HepG2 (cell line): ENCODE data around the gene CAPZB. TPM values are rescaled to one million over a fixed set of nuclear protein-coding genes. Genes with fewer than 3 reads are reported as not detected.

ENCODE experiments used
- BORCS8-MEF2B ChIP-seq: sonication (generic); formaldehyde crosslinking; IDR thresholded peaks from 2 replicates; pipeline ENCODE4 v1.8.0; 2022; ENCODE audit warnings: mild to moderate bottlenecking, missing genetic modification reagents
- CAMTA2 ChIP-seq: sonication (generic); formaldehyde crosslinking; IDR thresholded peaks from 2 replicates; pipeline ENCODE4 v1.4.0; 2020; ENCODE audit warnings: mild to moderate bottlenecking, missing genetic modification reagents, borderline replicate concordance
- CHD2 ChIP-seq: IDR thresholded peaks from 2 replicates; pipeline ENCODE4 v1.6.1; 2011; ENCODE audit warnings: low read depth, low read length, improper control_type of control experiment
- DMAP1 ChIP-seq: IDR thresholded peaks from 2 replicates; pipeline ENCODE4 v1.6.1; 2016
- GZF1 ChIP-seq: sonication (generic); formaldehyde crosslinking; IDR thresholded peaks from 2 replicates; pipeline ENCODE4 v1.5.1; 2020; ENCODE audit warnings: mild to moderate bottlenecking, missing genetic modification reagents
- MTA1 ChIP-seq: sonication (generic); formaldehyde crosslinking; IDR thresholded peaks from 2 replicates; pipeline ENCODE4 v1.4.0; 2020; ENCODE audit warnings: missing genetic modification reagents, mild to moderate bottlenecking, borderline replicate concordance
- PHF8 ChIP-seq: sonication (generic); formaldehyde crosslinking; IDR thresholded peaks from 2 replicates; pipeline ENCODE4 v1.5.0; 2020; ENCODE audit warnings: missing genetic modification reagents
- REXO4 ChIP-seq: sonication (generic); formaldehyde crosslinking; IDR thresholded peaks from 2 replicates; pipeline ENCODE4 v1.8.0; 2022; ENCODE audit warnings: missing genetic modification reagents, mild to moderate bottlenecking, borderline replicate concordance
- ZNF124 ChIP-seq: sonication (generic); formaldehyde crosslinking; IDR thresholded peaks from 2 replicates; pipeline ENCODE4 v1.4.0; 2020; ENCODE audit warnings: missing genetic modification reagents
- ZNF17 ChIP-seq: sonication (generic); formaldehyde crosslinking; IDR thresholded peaks from 2 replicates; pipeline ENCODE4 v1.5.0; 2020; ENCODE audit warnings: mild to moderate bottlenecking, missing genetic modification reagents
- ZNF256 ChIP-seq: sonication (generic); formaldehyde crosslinking; conservative IDR thresholded peaks from 2 replicates; pipeline ENCODE4 v1.4.0; 2020; ENCODE audit warnings: missing genetic modification reagents
- ZNF383 ChIP-seq: sonication (generic); formaldehyde crosslinking; IDR thresholded peaks from 2 replicates; pipeline ENCODE4 v1.4.0; 2020; ENCODE audit warnings: missing genetic modification reagents, mild to moderate bottlenecking, borderline replicate concordance
- ZNF430 ChIP-seq: sonication (generic); formaldehyde crosslinking; IDR thresholded peaks from 2 replicates; pipeline ENCODE4 v1.9.0; 2021; ENCODE audit warnings: mild to moderate bottlenecking, missing genetic modification reagents
- ZNF441 ChIP-seq: sonication (generic); formaldehyde crosslinking; IDR thresholded peaks from 2 replicates; pipeline ENCODE4 v1.7.0; 2021; ENCODE audit warnings: missing genetic modification reagents, borderline replicate concordance
- ZSCAN25 ChIP-seq: sonication (generic); formaldehyde crosslinking; IDR thresholded peaks from 2 replicates; pipeline ENCODE4 v1.8.0; 2022; ENCODE audit warnings: mild to moderate bottlenecking, missing genetic modification reagents
- ZSCAN31 ChIP-seq: sonication (generic); formaldehyde crosslinking; IDR thresholded peaks from 2 replicates; pipeline ENCODE4 v1.5.0; 2020; ENCODE audit warnings: low read depth, mild to moderate bottlenecking, missing genetic modification reagents
- polyA plus RNA-seq, 8 experiments: library from polyadenylated mRNA; depleted of rRNA in 3 of 8; stranded (reverse) in 7 of 8; unstranded in 1 of 8; fragments of >200 nt; fragmentation: Illumina TruSeq in 4 of 8; extraction: Trizol in 4 of 8; gene quantifications; 2 replicates each; pipeline versions ENCODE4 v1.2.1 to v1.2.3, GENCODE V29; 2011 to 2016; ENCODE audit warnings: low read depth in 4 of 8, missing spikeins in 1 of 8, mixed read lengths in 1 of 8; ENCODE audit not compliant: insufficient read depth in 1 of 8
- total RNA-seq, 5 experiments: library from RNA; depleted of rRNA; stranded (reverse); fragments of >200 nt; fragmentation: Illumina TruSeq; extraction: Trizol; gene quantifications; 2 replicates each; pipeline ENCODE4 v1.2.3, GENCODE V29; 2016; ENCODE audit warnings: low read depth in 1 of 5
- TF ChIP-seq, protein P1 (sequence below): sonication (generic); formaldehyde crosslinking; IDR thresholded peaks from 2 replicates; pipeline ENCODE4 v1.4.0; 2020; ENCODE audit warnings: mild to moderate bottlenecking, missing genetic modification reagents
- TF ChIP-seq, protein P2 (sequence below): sonication (generic); formaldehyde crosslinking; IDR thresholded peaks from 2 replicates; pipeline ENCODE4 v1.4.0; 2020; ENCODE audit warnings: missing genetic modification reagents
- TF ChIP-seq, protein P3 (sequence below): sonication (generic); formaldehyde crosslinking; IDR thresholded peaks from 2 replicates; pipeline ENCODE4 v1.8.1; 2022; ENCODE audit warnings: low read depth, mild to moderate bottlenecking, missing genetic modification reagents
- TF ChIP-seq, protein P4 (sequence below): IDR thresholded peaks from 2 replicates; pipeline ENCODE4 v1.6.1; 2016; ENCODE audit warnings: low read depth, borderline replicate concordance
- TF ChIP-seq, protein P5 (sequence below): sonication (generic); formaldehyde crosslinking; IDR thresholded peaks from 2 replicates; pipeline ENCODE4 v1.4.0; 2020; ENCODE audit warnings: missing genetic modification reagents, borderline replicate concordance

Gene CAPZB
- total and polyA plus RNA-seq, 2 of the 13 experiments (the other 11 are each of a cell fraction or from before 2014, with no cell fraction given): 58.9 to 76.9 TPM

DNA sequence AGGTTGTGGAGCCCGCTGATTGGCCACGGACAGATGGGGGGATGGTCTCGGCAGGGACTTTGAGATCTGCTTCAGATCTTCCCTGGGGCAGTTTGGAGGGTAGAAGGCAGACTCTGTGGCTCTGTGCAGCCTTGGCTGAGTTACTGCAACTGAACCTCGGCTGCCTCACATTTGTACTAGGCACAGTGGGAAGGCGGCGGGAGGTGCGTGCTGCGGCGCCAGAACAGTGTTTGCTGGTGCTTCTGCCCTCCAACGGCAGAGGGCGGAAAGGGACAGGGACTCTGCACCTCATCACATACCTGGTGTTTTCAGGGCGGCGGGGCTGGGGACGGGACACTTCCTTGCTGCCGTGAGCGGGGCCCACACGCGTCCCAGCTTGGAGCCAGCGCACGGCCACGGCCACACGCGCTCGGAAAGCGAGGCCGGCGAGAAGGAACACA, 147.0 kb downstream of the CAPZB start (continued):
- TF ChIP-seq ZNF383 (no peak), PHF8 (CRISPR knock-in tag) (no peak), MTA1 (CRISPR knock-in tag) (peak; percentile 23; the same call in 1 of the 2 replicates), ZNF430 (CRISPR knock-in tag) (peak; percentile 46; the same call in 1 of the 2 replicates), ZNF124 (CRISPR knock-in tag) (peak; percentile 25; the same call in 1 of the 2 replicates), DMAP1 (CRISPR knock-in tag) (peak; percentile 79), ZNF256 (CRISPR knock-in tag) (peak; percentile 67; the same call in 1 of the 2 replicates), ZNF441 (CRISPR knock-in tag) (0 out of 2 replicates have a peak, but pooled peaks have one; percentile 44), ZNF17 (CRISPR knock-in tag) (no peak), ZSCAN25 (CRISPR knock-in tag) (0 out of 2 replicates have a peak, but pooled peaks have one; percentile 63), GZF1 (CRISPR knock-in tag) (no peak), REXO4 (no peak), CAMTA2 (CRISPR knock-in tag) (no peak), ZSCAN31 (CRISPR knock-in tag) (peak; percentile 79; the same call in 1 of the 2 replicates), BORCS8-MEF2B (CRISPR knock-in tag) (peak; percentile 87), CHD2 (no peak)
- TF ChIP-seq, protein P1, sequence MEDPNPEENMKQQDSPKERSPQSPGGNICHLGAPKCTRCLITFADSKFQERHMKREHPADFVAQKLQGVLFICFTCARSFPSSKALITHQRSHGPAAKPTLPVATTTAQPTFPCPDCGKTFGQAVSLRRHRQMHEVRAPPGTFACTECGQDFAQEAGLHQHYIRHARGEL (CRISPR knock-in tag): no peak
- TF ChIP-seq, protein P2, sequence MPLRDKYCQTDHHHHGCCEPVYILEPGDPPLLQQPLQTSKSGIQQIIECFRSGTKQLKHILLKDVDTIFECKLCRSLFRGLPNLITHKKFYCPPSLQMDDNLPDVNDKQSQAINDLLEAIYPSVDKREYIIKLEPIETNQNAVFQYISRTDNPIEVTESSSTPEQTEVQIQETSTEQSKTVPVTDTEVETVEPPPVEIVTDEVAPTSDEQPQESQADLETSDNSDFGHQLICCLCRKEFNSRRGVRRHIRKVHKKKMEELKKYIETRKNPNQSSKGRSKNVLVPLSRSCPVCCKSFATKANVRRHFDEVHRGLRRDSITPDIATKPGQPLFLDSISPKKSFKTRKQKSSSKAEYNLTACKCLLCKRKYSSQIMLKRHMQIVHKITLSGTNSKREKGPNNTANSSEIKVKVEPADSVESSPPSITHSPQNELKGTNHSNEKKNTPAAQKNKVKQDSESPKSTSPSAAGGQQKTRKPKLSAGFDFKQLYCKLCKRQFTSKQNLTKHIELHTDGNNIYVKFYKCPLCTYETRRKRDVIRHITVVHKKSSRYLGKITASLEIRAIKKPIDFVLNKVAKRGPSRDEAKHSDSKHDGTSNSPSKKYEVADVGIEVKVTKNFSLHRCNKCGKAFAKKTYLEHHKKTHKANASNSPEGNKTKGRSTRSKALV: 0 out of 2 replicates have a peak, but pooled peaks have one; percentile 36
- TF ChIP-seq, protein P3, sequence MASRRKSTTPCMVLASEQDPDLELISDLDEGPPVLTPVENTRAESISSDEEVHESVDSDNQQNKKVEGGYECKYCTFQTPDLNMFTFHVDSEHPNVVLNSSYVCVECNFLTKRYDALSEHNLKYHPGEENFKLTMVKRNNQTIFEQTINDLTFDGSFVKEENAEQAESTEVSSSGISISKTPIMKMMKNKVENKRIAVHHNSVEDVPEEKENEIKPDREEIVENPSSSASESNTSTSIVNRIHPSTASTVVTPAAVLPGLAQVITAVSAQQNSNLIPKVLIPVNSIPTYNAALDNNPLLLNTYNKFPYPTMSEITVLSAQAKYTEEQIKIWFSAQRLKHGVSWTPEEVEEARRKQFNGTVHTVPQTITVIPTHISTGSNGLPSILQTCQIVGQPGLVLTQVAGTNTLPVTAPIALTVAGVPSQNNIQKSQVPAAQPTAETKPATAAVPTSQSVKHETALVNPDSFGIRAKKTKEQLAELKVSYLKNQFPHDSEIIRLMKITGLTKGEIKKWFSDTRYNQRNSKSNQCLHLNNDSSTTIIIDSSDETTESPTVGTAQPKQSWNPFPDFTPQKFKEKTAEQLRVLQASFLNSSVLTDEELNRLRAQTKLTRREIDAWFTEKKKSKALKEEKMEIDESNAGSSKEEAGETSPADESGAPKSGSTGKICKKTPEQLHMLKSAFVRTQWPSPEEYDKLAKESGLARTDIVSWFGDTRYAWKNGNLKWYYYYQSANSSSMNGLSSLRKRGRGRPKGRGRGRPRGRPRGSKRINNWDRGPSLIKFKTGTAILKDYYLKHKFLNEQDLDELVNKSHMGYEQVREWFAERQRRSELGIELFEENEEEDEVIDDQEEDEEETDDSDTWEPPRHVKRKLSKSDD (CRISPR knock-in tag): peak; percentile 65; the same call in 1 of the 2 replicates
- TF ChIP-seq, protein P4, sequence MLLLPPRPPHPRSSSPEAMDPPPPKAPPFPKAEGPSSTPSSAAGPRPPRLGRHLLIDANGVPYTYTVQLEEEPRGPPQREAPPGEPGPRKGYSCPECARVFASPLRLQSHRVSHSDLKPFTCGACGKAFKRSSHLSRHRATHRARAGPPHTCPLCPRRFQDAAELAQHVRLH (CRISPR knock-in tag): peak; percentile 82; the same call in 1 of the 2 replicates
- TF ChIP-seq, protein P5, sequence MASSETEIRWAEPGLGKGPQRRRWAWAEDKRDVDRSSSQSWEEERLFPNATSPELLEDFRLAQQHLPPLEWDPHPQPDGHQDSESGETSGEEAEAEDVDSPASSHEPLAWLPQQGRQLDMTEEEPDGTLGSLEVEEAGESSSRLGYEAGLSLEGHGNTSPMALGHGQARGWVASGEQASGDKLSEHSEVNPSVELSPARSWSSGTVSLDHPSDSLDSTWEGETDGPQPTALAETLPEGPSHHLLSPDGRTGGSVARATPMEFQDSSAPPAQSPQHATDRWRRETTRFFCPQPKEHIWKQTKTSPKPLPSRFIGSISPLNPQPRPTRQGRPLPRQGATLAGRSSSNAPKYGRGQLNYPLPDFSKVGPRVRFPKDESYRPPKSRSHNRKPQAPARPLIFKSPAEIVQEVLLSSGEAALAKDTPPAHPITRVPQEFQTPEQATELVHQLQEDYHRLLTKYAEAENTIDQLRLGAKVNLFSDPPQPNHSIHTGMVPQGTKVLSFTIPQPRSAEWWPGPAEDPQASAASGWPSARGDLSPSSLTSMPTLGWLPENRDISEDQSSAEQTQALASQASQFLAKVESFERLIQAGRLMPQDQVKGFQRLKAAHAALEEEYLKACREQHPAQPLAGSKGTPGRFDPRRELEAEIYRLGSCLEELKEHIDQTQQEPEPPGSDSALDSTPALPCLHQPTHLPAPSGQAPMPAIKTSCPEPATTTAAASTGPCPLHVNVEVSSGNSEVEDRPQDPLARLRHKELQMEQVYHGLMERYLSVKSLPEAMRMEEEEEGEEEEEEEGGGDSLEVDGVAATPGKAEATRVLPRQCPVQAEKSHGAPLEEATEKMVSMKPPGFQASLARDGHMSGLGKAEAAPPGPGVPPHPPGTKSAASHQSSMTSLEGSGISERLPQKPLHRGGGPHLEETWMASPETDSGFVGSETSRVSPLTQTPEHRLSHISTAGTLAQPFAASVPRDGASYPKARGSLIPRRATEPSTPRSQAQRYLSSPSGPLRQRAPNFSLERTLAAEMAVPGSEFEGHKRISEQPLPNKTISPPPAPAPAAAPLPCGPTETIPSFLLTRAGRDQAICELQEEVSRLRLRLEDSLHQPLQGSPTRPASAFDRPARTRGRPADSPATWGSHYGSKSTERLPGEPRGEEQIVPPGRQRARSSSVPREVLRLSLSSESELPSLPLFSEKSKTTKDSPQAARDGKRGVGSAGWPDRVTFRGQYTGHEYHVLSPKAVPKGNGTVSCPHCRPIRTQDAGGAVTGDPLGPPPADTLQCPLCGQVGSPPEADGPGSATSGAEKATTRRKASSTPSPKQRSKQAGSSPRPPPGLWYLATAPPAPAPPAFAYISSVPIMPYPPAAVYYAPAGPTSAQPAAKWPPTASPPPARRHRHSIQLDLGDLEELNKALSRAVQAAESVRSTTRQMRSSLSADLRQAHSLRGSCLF: no peak
